ENCODE measurements around the gene CAST.

CAST gene

GRCh38 chr5:96823900-96824380 is 161.8 kb downstream of the CAST start:
- DNase-seq: no peak
